Ecto neural progenitor cell (in vitro differentiated cells): ENCODE results near the gene CMKLR1.

Experiments used
- DNase-seq: peaks from one replicate; pipeline ENCODE4 v3.0.0-alpha.2; 2018; ENCODE audit warnings: low spot score

CMKLR1 gene

GRCh38 chr12:108267450-108267849 is 71.7 kb downstream of the CMKLR1 start:
- DNase-seq = no peak

DNA sequence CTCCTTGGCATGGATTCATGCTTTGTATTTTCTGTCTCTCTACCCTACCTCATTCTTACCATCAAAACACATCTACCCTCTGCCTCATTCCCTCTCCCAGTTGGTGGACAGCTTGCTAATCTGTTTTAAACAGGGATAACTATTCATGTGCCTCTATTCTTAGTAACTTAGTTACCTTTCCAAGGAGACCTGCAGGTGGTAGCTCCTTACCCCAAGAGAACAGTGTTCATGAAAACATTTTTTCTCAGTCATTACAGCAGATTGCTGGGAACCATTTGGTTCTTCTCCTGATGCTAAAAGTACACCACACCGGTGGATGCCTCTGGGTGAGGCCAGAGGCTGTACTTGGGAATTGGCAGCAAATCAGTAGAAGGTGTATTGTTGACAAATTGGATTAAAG is 73.0 kb downstream of the CMKLR1 start:
- no peak for DNase-seq

DNA sequence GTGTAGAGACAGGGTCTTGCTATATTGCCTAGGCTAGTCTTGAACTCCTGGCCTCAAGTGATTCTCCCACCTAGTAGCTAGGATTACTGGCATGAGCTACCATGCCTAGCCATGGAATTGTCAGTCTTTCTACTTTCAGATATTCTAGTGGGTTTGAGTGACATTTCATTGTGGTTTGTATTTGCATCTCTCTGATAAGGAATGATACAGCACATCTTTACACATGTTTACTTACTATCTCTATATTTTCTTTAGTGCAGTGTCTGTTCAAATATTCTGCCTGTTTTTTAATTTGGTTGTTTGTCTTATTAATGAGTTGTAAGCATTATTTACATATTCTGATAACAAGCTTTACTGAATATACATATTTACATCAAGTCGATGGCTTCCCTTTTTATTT is 73.6 kb downstream of the CMKLR1 start:
- no peak for DNase-seq

GRCh38 chr12:108260969-108261368 is 78.1 kb downstream of the CMKLR1 start:
- DNase-seq = no peak

GRCh38 chr12:108260039-108260438 is 79.1 kb downstream of the CMKLR1 start:
- no peak for DNase-seq

- DNase-seq = no peak
Observed at GRCh38 chr12:108257610-108258106, 81.5 kb downstream of the CMKLR1 start.

DNA sequence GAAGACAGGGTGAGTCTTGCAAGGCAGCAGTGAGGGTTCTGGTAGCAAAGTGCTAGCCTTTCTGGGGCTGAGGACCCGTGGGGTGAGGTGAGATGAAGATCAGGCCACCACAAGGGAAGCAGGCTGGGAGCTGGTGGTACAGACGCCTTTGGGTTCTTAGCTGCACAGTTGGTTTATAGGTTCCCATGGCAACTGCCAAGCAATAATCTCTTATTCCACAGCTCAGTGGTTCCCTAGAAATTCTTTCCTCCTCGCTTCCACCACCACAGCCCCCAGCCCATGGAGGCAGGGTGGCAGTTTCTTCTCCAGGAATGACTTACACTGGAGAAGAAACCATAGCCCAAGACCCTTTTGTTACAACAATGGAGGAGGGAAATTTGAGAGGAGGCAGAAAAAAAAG is 82.1 kb downstream of the CMKLR1 start:
- DNase-seq = no peak

DNA sequence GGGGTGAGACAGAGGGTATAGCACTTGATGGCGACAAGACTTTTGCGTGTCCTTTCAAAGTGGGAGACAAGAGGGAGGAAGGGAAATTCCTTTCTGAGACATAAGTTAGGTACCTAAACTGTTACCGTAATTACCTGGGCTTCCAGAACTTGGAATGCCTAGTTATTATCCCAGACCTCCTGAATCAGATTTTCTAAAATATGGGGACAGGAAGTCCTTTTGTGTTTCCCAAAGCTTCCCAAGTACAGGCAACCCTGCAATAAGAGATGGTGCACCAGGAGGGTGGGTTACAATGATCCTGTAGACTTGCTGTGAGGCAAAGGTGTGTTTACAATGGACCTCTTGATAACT is 83.9 kb downstream of the CMKLR1 start:
- DNase-seq = no peak

DNA sequence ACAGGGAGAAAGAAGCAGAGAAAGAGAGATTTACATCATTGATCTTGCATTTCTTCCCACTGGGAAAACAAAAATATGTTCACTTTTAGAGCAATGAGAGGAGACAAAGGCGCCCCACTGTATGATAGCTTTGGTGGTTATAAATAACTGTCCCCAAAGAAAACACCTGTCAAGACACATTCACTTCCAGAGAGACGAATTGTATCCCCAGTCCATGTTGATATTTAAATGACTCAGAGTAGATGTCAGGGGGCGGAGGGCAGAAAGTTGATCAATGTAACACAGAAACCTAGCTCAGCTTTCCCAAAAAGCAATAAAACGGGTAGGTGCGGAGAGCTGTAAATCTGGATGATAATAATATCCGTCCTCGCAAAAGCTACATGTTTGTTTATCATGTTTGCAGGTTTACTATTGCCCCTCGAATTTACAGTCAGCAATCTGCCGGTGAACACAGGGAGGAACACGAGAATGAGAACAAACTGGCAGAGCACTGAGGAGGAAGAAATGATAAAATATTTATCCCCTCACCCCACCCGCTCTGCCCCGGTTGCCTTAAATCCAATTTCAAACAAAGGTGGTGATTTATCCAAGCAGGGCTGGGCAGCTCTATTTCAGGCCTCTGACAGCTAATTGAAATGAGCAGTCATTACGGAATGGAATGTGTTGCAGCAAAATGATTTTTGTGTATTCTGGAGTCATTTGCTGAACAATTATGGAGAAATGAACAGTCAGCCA is 84.4 kb downstream of the CMKLR1 start:
- no peak for DNase-seq

DNA sequence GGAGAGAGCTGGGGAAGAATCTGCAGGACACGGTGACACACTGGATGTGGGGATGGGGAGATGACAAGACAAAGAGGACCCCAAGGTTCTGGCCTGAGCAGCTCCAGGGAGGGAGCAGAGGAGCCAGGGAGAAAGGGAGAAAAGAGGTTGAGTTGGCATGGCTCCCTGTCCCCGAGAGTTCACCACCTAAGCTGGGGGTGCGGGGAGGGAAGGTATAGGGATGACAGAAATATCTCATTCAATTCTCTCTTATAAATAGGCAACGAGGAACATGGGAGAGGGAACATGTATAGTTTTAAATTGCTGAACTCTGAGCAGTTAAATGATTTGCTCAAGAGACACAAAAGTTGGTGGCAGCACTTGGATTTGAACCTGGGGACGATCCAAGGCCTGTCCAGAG is 85.1 kb downstream of the CMKLR1 start:
- no peak for DNase-seq

DNA sequence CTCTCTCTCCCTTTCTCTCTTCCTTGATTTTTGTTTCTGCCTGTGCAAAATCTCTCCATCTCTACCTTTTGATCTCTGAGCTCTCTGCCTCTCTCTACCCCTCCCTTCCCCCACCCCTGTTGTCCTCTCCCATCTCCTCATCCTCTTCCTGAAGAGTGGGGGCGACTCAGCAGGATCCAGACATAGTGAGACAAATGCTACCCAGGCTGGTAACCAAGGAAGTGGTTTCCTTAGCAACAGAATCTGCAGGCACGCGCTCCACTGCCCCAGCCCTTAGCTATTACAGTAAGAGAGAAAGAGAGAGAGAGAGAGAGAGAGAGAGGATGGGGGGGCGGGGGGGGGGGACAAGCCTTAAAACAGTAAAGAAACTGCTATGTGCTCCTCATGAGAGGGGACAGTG is 85.6 kb downstream of the CMKLR1 start:
- peak; percentile 69 for DNase-seq

- DNase-seq = no peak
Observed at GRCh38 chr12:108252523-108252922, 86.6 kb downstream of the CMKLR1 start.

DNA sequence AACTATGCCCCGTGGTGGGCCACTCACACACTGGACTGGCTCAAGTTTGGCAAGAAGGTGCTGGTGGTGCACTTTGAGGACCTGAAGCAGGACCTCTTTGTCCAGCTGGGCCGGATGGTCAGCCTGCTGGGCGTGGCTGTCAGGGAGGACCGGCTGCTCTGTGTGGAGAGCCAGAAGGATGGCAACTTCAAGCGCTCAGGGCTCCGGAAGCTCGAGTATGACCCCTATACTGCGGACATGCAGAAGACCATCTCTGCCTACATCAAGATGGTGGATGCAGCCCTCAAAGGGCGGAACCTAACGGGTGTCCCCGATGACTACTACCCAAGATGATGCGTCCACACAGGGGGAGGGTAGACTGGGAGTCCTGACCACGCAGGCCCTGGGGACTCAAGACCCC is 91.1 kb downstream of the CMKLR1 start:
- no peak for DNase-seq

- no peak for DNase-seq
Observed at GRCh38 chr12:108247130-108247529, 92.0 kb downstream of the CMKLR1 start.

DNA sequence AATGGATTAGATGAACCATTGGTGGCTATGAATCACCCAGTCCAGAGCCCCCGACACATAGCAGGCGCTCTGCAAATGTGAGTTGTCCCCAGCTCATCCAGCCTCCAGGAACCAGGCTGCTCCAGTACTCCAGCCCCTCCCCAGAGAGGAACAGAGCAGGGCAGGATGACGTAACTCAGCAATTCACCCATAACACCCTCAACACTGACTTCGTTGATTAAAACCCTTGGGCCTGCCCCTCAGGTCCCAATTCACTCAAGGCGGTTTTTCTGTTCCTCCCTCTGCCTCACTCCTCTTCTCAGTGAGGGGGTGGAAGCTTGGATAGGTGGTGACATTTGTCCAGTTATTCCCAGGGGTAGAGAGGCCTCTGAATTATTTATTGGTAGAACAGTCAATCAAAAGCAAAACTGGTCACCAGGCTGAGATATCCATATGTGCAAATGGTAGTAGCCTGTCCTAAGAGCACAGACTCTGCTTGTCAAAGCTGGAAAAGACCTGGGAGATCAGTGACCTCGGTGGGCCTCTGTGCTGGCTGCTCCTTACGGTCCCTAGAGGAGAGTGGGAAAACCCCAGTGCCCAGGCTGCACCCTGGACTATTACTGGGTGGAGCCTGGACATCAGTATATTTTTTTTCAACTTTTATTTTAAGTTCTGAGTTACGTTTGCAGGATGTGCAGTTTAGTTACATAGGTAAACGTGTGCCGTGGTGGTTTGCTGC is 97.0 kb downstream of the CMKLR1 start:
- DNase-seq = no peak

DNA sequence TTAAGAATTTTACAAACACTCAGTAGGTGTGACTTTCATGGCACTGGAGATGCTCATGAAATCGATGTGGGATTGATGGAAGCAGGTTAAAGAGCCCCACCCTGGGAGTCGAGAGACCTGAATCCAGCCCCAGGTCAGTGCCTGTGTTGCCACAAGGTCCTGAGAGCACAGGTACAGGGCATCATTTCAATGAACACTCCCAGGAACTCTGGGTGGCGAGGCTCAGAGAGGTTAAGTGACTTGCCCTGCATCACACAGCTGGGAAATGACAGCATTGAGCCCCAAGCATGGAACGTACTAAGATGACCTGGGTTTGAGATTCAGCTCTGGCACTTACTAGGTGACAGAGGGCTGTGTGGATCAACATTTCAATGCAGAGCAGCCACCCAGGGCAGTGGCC is 98.2 kb downstream of the CMKLR1 start:
- DNase-seq = no peak

DNA sequence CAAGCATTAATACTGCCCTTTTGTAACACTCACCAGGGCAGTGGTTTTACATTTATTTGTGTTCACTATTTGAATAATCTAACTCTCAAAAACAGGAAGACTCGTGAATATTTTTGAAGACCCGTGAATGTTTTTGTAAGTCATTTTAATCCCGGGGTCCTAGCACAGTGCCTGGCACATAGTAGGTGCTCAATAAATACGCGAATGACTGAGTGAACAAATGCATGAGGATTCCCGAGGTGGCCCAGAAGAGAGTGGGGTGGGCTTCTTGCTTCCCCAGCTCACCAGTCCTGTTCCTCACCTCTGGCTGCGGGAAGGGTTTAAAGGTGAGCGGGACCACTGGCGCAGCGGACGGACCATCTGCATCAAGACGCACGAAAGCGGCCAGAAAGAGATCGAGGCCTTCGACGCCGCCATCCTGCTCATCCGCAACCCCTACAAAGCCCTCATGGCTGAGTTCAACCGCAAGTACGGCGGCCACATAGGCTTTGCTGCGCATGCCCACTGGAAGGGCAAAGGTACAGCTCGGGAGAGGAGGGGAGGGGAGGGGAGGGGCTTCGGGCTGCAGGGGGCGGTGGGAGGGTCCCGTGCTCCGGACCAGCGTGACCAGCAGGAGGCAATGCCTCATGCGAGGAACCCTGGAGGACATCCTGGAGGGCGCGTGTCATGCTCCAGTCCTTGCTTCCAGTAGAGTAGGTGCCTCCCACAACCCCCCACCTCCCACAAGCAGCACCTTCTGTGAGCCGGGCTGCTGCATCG is 98.9 kb downstream of the CMKLR1 start:
- peak; percentile 69 for DNase-seq

- no peak for DNase-seq
Observed at GRCh38 chr12:108239378-108239777, 99.7 kb downstream of the CMKLR1 start.

GRCh38 chr12:108238474-108238873 is 100.6 kb downstream of the CMKLR1 start:
- DNase-seq = no peak
